HepG2 (cell line): ENCODE measurements around the gene SLC35A1. TPM values are rescaled to one million over a fixed set of nuclear protein-coding genes. Genes with fewer than 3 reads are reported as not detected.

Source experiments
- ATAC-seq: fragments of 200-7000 bp; cut with Tn5 transposase; 3 replicates; pipeline ENCODE4 v1.9.1; 2020; ENCODE audit warnings: mild to moderate bottlenecking, moderate library complexity
- BruUV-seq: library from RNA; stranded (reverse); fragments of 400-500 nt; replicated peaks from 2 replicates; lab custom pipeline; 2021; lab: Mats Ljungman, UMichigan
- CTCF ChIA-PET: fragments of 300-600 bp; formaldehyde crosslinking; extraction: SDS; loops from one replicate; lab custom pipeline; 2021; ENCODE audit warnings: low total read pairs, inconsistent platforms, low intra/inter-chr PET ratio; lab: Yijun Ruan, JAX
- POLR2A ChIA-PET: fragments of 350-600 bp; sonication (Branson Sonifier 250); formaldehyde crosslinking; loops from one replicate; lab custom pipeline; 2020; ENCODE audit warnings: antibody characterized with exemption, inconsistent platforms; lab: Yijun Ruan, JAX
- DNase-seq: peaks from one replicate; pipeline ENCODE4 v3.0.0-alpha.2; 2015; ENCODE audit warnings: low spot score
- FAIRE-seq: peaks from 3 replicates; lab custom pipeline; 2011; peaks lifted over from hg19 to GRCh38; lab: Jason Lieb, UNC
- H2AFZ ChIP-seq: one replicate; pipeline ENCODE4 v1.6.1; 2011; ENCODE audit warnings: low read length, inconsistent platforms
- H3K27ac ChIP-seq: fragments of 300-600 bp; 3 replicates; pipeline ENCODE4 v1.8.0; 2011; ENCODE audit warnings: mixed run types, mild to moderate bottlenecking, mixed read lengths, low read length, inconsistent platforms; ENCODE audit not compliant: insufficient read depth; ENCODE audit errors: extremely low read length
- H3K27me3 ChIP-seq, 2 experiments: fragments of 200-600 bp in 1 of 2; 2 replicates in 1 of 2; 3 replicates in 1 of 2; pipeline versions ENCODE4 v1.6.0 to v1.8.0; 2011; ENCODE audit warnings: low read length in 2 of 2, mild to moderate bottlenecking in 2 of 2, moderate library complexity in 2 of 2, inconsistent platforms in 1 of 2; ENCODE audit not compliant: insufficient read depth in 2 of 2, control insufficient read depth in 1 of 2
- H3K36me3 ChIP-seq, 2 experiments: fragments of 200-600 bp in 1 of 2; replicated peaks in 1 of 2; 2 replicates in 1 of 2; 3 replicates in 1 of 2; pipeline versions ENCODE4 v1.5.1 to v1.8.0; 2011; ENCODE audit warnings: low read length in 2 of 2, inconsistent platforms in 1 of 2; ENCODE audit not compliant: insufficient read depth in 2 of 2, control insufficient read depth in 1 of 2
- H3K4me1 ChIP-seq: 2 replicates; pipeline ENCODE4 v1.5.1; 2012; ENCODE audit warnings: low read length, inconsistent platforms; ENCODE audit not compliant: insufficient read depth
- H3K4me2 ChIP-seq: 2 replicates; pipeline ENCODE4 v1.6.0; 2011; ENCODE audit warnings: low read depth, low read length, inconsistent platforms
- H3K4me3 ChIP-seq, 3 experiments: fragments of 200-600 bp in 1 of 3; sonication (generic), shearing (Covaris generic) in 1 of 3; replicated peaks in 1 of 3; 2 replicates each; pipeline ENCODE4 v1.5.1; 2011 to 2016; ENCODE audit warnings: low read length in 3 of 3, inconsistent platforms in 2 of 3, low read depth in 2 of 3, mild to moderate bottlenecking in 2 of 3, control low read depth in 1 of 3, mixed read lengths in 1 of 3; ENCODE audit not compliant: insufficient read depth in 1 of 3
- H3K79me2 ChIP-seq: one replicate; pipeline ENCODE4 v1.6.1; 2011; ENCODE audit warnings: low read length, inconsistent platforms; ENCODE audit not compliant: insufficient read depth
- H3K9ac ChIP-seq: 2 replicates; pipeline ENCODE4 v1.6.0; 2011; ENCODE audit warnings: mild to moderate bottlenecking, low read depth, low read length, inconsistent platforms; ENCODE audit not compliant: insufficient read depth
- H3K9me3 ChIP-seq: 2 replicates; pipeline ENCODE4 v1.5.1; 2012; ENCODE audit warnings: mild to moderate bottlenecking, low read length
- H4K20me1 ChIP-seq: 2 replicates; pipeline ENCODE4 v1.6.0; 2011; ENCODE audit warnings: inconsistent platforms, mild to moderate bottlenecking, low read length, moderate library complexity; ENCODE audit not compliant: insufficient read depth
- CAMTA2 ChIP-seq: sonication (generic); formaldehyde crosslinking; IDR thresholded peaks from 2 replicates; pipeline ENCODE4 v1.4.0; 2020; ENCODE audit warnings: mild to moderate bottlenecking, missing genetic modification reagents, borderline replicate concordance
- CEBPB ChIP-seq: IDR thresholded peaks from 2 replicates; pipeline ENCODE4 v1.6.1; 2011; ENCODE audit warnings: low read depth, low read length, improper control_type of control experiment, borderline replicate concordance
- E2F5 ChIP-seq: sonication (generic); formaldehyde crosslinking; conservative IDR thresholded peaks from 2 replicates; pipeline ENCODE4 v1.4.0; 2020; ENCODE audit warnings: missing genetic modification reagents
- GLI4 ChIP-seq: sonication (generic); formaldehyde crosslinking; IDR thresholded peaks from 2 replicates; pipeline ENCODE4 v1.5.1; 2020; ENCODE audit warnings: missing genetic modification reagents, mild to moderate bottlenecking, moderate library complexity, borderline replicate concordance
- MAFF ChIP-seq: IDR thresholded peaks from 2 replicates; pipeline ENCODE4 v1.6.1; 2011; ENCODE audit warnings: low read depth, low read length, improper control_type of control experiment
- NR2F1 ChIP-seq, 2 experiments: fragments of 450-650 bp in 1 of 2; formaldehyde crosslinking in 1 of 2; IDR thresholded peaks; 2 replicates each; pipeline versions ENCODE4 v1.5.0 to v1.6.1; 2016 to 2020; ENCODE audit warnings: mild to moderate bottlenecking in 1 of 2, missing compliant biosample characterization in 1 of 2, missing genetic modification reagents in 1 of 2, moderate library complexity in 1 of 2
- PCBP2 ChIP-seq: fragments of 200-400 bp; formaldehyde crosslinking; optimal IDR thresholded peaks from 2 replicates; pipeline ENCODE3; 2018; ENCODE audit warnings: low read length, low read depth; ENCODE audit not compliant: poor library complexity, severe bottlenecking
- PLRG1 ChIP-seq: fragments of 450-650 bp; conservative IDR thresholded peaks from 2 replicates; pipeline ENCODE4 v1.6.1; 2016
- ZNF563 ChIP-seq: sonication (generic); formaldehyde crosslinking; IDR thresholded peaks from 2 replicates; pipeline ENCODE4 v1.8.0; 2022; ENCODE audit warnings: mild to moderate bottlenecking, moderate library complexity, missing genetic modification reagents
- WGBS: methylation state at CpG from one replicate; pipeline ENCODE4 v1.1.6; 2017; ENCODE audit warnings: low lambda C conversion rate; 5-methylcytosine and 5-hydroxymethylcytosine counted together
- in situ Hi-C: cut with HindIII; loops from 2 replicates; pipeline ENCODE4 v1.10.0; 2017; ENCODE audit warnings: low pct_unique_long_range_greater_than_20kb; ENCODE audit not compliant: extremely low pct_ligation_motif_present
- intact Hi-C: fragments of 100-400 bp; cut with micrococcal nuclease; formaldehyde crosslinking; loops from one replicate; pipeline ENCODE4 v1.10.0; 2022; ENCODE audit not compliant: unreplicated experiment
- polyA plus RNA-seq, 8 experiments: library from polyadenylated mRNA; depleted of rRNA in 3 of 8; stranded (reverse) in 7 of 8; unstranded in 1 of 8; fragments of >200 nt; fragmentation: Illumina TruSeq in 4 of 8; extraction: Trizol in 4 of 8; gene quantifications; 2 replicates each; pipeline versions ENCODE4 v1.2.1 to v1.2.3, GENCODE V29; 2011 to 2016; ENCODE audit warnings: low read depth in 4 of 8, missing spikeins in 1 of 8, mixed read lengths in 1 of 8; ENCODE audit not compliant: insufficient read depth in 1 of 8
- total RNA-seq, 5 experiments: library from RNA; depleted of rRNA; stranded (reverse); fragments of >200 nt; fragmentation: Illumina TruSeq; extraction: Trizol; gene quantifications; 2 replicates each; pipeline ENCODE4 v1.2.3, GENCODE V29; 2016; ENCODE audit warnings: low read depth in 1 of 5

SLC35A1 gene
- total and polyA plus RNA-seq, 2 of the 13 experiments (the other 11 are each of a cell fraction or from before 2014, with no cell fraction given), result 24.8 to 25.1 TPM

DNA sequence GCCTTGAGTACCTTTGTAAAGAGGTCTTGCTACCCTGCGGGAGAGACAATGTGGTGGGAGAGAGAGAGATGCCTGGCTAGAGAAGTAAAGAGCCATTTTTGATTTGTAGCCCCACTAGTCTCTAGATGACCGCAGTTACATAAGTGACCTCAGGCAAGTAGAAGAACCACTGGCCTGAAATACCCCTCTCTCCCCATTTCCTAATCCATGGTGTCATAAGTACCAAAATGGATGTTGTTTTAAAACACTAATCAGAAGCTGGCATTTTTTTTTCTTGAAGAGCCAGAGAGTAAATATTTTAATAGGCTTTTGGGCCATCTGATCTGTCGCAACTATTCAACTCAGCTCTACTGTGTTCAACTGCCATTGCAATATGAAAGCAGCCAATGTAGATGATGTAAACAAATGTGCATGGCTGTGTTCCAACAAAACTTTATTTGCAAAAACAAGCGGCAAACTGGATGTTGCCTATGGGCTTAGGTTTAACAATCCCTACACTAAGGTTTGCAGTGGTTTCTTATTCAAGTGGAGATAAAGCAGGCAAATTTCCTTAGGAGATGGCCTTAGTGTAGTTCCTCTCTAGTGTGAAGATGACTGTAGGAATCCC lies 80.5 kb downstream of the SLC35A1 start:
- CTCF ChIA-PET, result no interaction called here
- Histone ChIP-seq H3K79me2 (peaks cover under 1% of the 10 kb centered on the region), H3K4me3 (no peak overlapping the region), H3K4me1 (no peaks in the 10 kb centered on the region), H2AFZ (no peak overlapping the region), H3K27ac (no peak overlapping the region), H3K9me3 (no peaks in the 10 kb centered on the region), H3K9ac (no peak overlapping the region), H4K20me1 (no peaks in the 10 kb centered on the region), H3K36me3 (peaks cover 14 to 79% of the 10 kb centered on the region in 2 experiments), H3K4me2 (no peak overlapping the region), H3K27me3 (no peaks in the 10 kb centered on the region)
- TF ChIP-seq E2F5 (CRISPR knock-in tag) (no peak), CEBPB (0 out of 2 replicates have a peak, but pooled peaks have one; percentile 8)
- POLR2A ChIA-PET, result interaction anchor here (1.2 kb wide), 1 partner anchor 19 kb away, joined by 4 read pairs; no protein-coding TSS in a partner anchor
- FAIRE-seq, result no peak
- DNase-seq, result no peak
- no peak for ATAC-seq
- WGBS, result 96% methylated on average over 4 of the region's 4 CpGs
- in situ Hi-C loops (no loop called here), intact Hi-C loops (no loop called here)
- no TSS peak for BruUV-seq

DNA sequence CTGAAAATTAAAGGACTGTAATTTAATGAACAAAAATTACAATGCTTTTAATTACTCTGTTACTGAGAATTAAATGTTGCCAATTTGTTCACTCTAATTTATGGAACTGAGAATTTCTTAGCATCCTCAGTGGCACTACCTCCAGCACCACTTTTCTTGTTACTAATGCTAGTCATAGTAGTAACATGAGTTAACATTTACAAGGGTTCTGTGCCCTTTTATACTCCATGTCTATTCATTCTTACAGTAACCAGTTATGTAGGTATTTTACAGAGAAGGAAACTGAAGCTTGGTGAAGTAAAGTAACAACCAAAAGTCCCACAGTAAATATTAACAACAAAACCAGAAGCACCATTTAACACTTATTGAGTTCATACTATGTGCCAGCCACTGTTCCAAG lies 82.7 kb downstream of the SLC35A1 start:
- Histone ChIP-seq H3K27ac (no peak overlapping the region), H3K36me3 (peaks cover 12 to 71% of the 10 kb centered on the region in 2 experiments), H3K9me3 (no peaks in the 10 kb centered on the region), H2AFZ (no peak overlapping the region), H3K79me2 (peaks cover 2% of the 10 kb centered on the region), H3K4me1 (no peaks in the 10 kb centered on the region), H4K20me1 (no peaks in the 10 kb centered on the region), H3K27me3 (no peaks in the 10 kb centered on the region), H3K4me2 (no peak overlapping the region), H3K4me3 (no peak overlapping the region), H3K9ac (no peak overlapping the region)
- ATAC-seq, result no peak
- FAIRE-seq, result no peak
- ChIA-PET CTCF (no interaction called here), POLR2A (no interaction called here)
- DNase-seq, result no peak
- in situ Hi-C loops (no loop called here), intact Hi-C loops (no loop called here)
- TF ChIP-seq PCBP2, result no peak
- TF ChIP-seq NR2F1 (CRISPR knock-in tag; IDR thresholded peaks at IDR 0.05), result no peak
- TF ChIP-seq MAFF, result no peak
- TF ChIP-seq ZNF563, result no peak
- TF ChIP-seq PLRG1, result no peak
- TF ChIP-seq CAMTA2, result no peak
- no peak for TF ChIP-seq GLI4 (CRISPR knock-in tag)
- no TSS peak for BruUV-seq
